Measurements from ENCODE around the gene MALRD1.

MALRD1 gene

DNA sequence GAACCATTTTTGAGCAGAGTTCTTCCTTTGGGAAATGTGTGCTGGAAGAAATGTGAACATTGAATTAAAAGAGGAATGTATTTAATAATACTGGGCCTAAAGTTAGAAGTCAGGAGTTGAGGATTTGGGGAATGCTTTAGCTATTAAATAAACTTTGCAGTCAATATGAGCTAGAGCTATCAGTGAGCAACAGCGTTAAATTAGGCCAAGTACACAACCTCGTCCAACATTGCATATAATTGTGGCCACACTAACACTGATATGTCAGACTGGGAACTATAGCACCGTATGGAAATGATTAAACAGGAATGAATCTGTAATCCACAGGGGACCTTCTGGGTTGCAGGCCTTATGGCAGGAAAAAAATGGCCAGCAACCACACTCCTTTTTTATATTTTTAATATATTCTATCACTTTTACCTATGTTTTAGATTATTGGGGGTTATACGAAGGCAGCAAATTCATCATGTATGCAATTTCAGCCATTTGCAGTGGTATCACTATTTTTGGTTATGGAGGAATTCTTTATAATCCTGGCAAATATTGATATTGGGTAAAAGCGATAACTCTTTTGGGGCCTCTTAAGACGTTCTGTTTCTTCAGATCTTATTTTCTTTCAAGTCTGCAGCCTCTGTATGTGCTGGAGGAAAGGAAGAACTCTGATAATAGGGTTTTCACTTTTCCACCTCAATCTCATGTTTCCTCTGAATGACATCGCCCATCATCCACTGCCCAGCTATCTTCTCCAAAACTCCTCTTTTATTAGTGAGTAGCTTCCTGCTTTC is 531.4 kb downstream of the MALRD1 start:
- DNase-seq, result peak; percentile 82

DNA sequence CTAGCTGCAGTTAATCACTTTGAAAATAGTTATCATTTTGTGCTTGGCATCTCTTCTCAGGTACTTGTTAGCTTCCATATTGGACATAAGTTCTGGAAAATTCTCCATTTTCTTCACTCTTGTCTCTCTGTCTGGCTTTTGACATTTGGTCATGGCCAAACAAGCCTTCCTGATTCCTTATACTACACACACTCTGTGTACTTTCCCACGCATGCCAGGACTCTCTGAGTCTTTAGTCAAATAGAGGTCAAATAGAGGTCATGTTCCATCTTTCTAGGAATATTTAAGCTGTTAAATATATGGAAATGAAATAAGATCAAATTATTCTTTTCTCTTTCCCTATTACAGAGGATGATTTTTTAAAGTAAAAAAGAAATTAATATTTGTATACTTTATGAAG is 532.1 kb downstream of the MALRD1 start:
- no peak for DNase-seq

DNA sequence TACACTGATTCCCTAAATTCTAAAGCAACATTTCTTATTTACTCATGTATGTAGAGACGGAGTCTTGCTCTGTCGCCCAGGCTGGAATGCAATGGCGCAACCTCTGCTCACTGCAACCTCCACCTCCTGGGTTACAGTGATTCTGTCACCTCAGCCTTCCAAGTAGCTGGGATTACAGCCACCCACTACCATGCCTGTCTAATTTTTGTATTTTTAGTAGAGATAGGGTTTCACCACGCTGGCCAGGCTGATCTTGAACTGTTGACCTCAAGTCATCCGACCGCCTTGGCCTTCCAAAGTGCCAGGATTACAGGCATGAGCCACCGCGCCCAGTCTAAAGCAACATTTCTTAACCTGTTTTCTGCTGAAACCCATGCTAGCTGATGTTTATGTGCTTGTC is 540.0 kb downstream of the MALRD1 start:
- DNase-seq, result no peak

DNA sequence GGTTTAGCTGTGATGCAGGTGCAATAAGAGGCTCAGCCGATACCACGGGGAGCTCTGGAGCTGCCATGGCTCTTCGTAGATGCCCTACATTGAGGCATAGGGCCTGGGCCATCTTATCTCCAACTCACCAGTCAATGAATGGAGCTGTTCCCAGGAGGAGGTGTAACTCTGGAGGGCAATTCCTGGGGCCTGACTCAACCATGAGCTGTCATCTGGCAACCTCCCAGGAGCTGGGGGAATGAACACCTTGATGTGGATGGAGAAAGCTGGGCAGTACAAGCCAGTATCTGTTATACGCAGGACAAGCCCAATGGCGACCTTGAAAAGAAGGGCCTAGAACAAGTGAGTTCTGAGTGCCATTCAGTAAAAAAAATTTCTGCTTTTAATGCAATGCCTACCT is 543.7 kb downstream of the MALRD1 start:
- DNase-seq, result peak; percentile 31

DNA sequence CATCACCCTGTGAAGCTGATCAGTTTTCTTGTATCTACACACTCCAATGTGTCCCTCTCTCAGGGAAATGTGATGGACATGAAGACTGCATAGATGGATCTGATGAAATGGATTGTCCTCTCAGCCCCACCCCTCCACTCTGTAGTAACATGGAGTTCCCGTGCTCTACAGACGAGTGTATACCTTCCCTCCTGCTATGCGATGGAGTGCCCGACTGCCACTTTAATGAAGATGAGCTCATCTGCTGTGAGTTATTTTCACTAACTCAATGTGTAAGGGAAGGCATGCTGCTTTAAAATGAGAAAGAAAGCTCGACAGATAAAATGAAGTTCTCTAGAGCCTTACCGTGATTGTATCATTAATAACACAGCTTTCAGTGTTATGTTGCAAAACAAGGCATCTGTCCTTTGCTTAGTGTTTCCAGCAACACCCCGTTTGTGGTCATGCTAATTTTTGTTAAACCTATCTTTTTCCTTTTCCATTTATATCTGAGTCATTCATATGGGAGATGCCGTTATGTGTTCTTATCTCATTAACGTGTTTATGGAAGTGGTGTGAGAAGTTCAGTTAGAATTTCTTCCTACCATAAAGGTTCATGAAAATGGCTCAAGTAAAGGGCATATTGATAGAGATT is 546.7 kb downstream of the MALRD1 start:
- DNase-seq, result no peak

DNA sequence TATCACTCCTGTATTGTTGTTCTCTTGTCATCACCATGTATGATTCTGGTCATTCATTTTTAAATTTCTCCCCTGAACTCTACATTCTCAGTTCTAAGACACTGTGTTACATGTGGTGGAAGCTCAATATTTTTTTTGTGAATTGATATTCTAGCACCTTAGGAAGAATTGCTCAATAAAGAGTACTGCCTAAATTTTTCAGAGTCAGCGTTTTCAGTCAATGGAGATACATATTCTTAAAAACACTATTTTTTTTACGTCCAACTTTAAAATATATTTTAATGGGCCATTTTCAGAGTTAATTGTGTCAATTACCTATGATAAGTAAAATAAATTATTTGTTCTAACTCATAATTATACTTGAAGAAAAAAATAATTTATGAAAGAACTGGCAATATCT is 557.2 kb downstream of the MALRD1 start:
- DNase-seq, result no peak

DNA sequence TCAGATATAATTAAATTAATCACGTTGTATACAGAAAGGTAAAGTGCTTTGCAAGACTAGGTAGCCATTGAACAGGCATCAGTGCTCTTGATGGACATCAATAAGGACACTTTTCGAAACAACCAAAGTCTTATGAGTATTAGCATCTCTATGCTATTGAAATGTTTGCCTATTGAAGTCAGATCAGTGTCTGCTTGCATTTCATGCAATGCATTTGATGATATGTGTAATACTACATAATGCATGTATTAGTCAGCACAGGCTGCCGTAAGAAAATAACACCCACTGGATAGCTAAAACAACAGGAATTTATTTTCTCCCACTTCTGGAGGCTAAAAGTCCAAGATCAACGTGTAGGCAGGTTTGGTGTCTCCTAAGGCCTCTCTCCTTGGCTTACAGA is 558.4 kb downstream of the MALRD1 start:
- peak; percentile 10 for DNase-seq

DNA sequence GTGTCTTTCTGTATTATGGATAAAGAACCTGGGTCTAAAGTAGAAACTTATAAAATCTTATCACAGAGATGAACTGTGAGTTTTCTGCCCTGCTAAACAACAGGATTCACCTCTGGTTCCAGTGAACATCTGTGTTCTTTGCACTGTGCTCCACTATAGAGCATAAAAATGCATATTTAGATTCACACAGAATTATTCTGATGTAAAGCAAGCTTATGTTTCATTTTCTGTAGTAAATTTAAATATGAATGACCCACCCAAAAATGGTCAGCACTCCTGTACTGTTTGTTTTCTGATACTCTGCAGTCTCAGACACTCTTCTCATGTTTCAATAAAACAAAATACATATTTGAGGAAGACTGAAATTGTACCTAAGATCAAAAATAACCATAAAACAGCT is 563.2 kb downstream of the MALRD1 start:
- DNase-seq, result no peak

DNA sequence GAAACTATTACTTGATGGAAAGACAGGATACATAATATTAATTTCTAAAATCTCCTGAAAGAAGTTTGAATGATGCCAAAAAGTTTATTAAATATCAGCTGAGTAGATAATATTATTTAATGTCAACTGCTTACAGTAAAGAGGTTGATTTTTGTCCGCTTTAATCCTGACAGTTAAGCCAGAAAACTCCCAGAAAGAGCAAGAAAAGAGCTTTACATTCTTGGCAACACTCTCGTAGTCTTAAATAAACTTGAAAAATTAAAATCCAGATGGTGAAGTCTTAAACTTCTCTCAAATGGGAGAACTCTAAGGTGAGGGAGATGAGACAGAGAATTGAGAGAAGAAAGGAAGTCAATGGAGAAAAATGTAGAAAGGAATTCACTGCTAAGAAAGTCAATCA is 568.4 kb downstream of the MALRD1 start:
- DNase-seq, result no peak

DNA sequence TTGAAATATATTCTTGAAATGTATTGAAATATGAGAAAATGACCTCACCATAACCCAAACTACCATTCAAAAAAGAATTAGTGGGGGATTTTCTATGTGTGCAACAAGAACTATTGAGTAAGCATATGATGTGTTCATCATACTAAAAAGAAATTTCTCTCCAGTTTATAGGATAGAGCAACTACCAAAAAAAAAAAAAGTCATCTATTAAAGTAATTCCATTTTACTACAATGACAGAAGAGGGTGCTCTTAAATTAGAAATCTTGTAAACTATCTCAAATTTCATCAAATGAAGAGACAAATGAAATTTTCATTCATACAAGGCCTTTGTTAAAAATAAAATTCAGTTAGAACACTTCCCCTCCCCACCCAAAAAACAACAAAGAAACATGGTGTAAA is 572.2 kb downstream of the MALRD1 start:
- peak; percentile 7 for DNase-seq

DNA sequence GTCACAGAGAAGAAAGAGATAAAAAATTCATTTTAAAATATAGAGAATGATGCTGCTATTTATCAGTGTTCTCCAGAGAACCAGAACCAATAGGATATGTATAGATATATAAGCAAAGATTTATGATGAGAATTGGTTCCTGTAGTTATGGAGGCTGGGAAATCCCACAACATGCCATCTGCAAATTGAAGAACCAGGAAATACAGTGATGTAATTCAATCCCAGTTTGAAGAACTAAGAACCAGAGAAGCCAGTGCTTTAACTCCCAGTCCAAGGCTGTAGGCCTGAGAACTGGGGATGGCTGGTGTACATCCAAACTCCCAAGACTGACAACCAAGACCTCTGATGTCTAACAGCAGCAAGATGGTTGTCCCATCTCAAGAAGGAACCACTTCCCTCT is 574.7 kb downstream of the MALRD1 start:
- DNase-seq, result no peak

DNA sequence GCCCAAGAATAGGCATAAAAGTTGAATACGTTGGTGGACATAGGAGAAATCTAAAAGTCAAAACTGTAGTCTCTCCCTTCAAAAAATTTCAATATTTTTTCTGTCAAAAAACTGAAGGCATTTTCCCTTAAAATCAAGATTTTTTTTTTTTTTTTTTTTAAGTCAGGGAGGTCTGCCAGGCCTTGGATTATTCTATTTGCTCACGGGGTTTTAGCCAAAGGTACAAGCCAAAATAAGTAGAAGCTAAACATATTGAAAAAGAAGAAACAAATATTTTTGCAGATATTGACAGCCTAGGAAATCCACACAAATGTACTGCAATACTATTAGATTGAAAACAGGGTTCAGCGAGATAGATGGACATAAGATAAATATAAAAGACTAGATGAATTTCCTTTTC is 577.6 kb downstream of the MALRD1 start:
- no peak for DNase-seq

DNA sequence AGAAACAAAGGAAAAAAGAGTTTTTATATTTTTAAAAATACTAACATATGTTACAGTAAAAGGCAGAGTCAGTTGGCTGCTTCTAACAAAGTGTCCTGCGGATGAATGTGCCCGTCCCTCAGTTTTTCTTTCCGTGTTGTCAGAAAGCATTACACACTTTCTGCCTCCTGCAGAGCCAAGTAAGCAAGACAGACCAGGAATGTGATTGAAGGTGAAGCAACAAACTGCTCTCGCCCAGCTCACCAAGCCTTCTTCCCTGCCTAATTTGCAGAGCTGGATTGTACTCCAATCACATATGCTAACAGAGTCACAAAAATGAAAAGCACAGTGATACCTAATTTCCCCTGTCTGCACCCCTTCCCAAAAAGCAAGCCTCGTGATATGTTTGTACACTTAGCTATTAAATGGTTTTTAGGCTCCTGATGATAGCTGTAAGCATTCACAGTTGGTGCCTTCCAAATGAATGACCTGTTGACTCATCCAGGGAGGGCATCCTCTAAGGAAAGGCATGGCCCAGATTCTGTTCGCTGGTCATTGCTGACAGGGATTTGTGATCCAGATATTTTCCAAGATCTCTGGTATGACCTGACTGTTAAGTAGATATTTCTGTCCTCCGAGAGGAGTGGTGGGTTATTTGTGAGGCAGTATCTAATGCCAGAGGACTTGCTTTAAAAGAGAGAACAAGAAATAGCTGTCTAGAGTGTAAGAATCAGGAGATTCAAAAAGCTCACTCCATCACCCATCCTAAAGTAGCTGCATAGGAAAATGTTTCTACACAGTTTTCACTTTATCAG is 580.4 kb downstream of the MALRD1 start:
- DNase-seq, result peak; percentile 6

DNA sequence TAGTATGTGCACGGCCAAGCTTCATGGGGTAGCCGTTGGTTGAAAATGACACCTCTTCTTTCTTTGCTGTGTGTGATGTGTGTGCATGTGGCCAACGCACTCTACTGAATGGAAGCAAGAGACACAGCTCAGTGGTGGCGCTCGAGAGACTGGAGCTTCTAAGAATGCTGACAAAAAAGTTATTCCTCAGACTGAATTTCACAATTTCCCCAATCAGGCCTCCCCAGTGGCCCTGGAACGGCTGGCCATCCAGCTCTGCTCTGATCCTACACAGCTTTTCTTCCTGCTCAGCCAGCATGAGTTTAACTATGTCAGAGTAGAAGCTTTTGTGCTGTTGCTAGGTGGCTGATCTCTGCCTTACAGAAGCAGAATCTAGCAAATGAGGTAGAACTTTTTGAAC is 581.0 kb downstream of the MALRD1 start:
- peak; percentile 44 for DNase-seq

DNA sequence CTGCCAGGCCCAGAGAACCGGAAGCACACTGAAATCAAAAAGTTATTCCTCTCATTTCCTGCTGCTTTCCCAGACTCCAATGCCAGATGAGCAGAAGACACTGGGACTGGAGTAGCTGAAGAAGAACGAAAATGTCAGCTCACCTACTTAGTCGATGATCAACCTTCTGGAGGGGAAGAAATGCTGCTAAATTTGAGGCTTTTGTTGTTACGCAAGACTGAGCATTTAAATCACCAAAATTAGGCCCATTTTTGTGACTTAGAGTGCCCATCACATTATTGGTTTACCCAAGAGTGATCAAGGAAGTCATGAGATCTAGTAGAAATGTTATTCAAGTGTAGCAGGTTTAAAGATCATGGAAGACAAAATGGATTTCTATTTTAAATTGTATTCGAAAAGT is 585.6 kb downstream of the MALRD1 start:
- no peak for DNase-seq

DNA sequence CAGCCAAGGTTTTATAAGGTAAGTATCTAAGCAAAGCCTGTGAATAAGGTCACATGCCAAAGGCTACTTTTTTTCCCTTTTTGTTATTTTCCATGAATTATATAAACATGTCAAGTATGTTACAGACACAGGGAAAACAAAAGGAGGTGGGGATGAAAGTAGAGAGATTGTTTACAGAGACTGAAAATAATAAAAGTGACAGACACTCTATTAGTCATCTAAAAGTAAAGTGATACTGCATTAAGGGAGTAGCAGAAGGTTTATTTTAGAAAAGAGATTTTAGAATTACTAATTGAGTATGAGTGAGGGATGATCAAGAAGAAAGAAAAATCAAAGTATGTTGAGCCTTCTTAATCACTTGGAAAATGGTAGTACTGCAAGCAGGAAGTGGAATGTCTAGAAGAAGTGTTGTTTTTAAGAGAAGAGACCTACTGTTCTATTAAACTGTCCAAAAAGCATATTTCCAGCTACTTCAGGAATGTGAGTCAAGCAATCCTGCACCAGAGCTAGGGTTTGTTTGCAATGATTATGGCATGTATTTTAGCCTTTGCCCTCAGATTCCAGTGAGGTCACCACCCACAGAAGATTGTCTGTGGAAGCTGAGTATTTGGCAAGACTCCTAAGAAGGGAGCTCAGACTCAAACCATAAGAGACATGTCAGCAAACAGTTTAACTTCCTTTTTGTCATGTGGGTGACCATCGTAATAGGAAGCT is 589.7 kb downstream of the MALRD1 start:
- peak; percentile 93 for DNase-seq

DNA sequence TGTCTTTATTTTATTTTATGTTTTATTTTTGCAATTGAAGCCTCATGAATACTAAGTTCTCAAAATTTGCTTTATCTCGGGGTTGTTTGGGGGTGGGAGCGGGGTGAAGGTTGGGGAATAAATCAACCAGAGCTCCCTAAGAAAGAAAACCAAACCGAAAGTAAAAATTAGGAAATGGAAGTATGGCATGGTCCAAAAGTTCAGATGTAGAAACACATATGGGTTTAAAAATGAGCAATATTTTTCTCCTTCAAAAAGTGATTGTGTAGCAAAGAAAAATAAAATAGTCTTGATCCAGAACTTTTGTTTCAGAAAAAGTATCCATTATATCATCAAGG is 590.3 kb downstream of the MALRD1 start:
- DNase-seq, result no peak

DNA sequence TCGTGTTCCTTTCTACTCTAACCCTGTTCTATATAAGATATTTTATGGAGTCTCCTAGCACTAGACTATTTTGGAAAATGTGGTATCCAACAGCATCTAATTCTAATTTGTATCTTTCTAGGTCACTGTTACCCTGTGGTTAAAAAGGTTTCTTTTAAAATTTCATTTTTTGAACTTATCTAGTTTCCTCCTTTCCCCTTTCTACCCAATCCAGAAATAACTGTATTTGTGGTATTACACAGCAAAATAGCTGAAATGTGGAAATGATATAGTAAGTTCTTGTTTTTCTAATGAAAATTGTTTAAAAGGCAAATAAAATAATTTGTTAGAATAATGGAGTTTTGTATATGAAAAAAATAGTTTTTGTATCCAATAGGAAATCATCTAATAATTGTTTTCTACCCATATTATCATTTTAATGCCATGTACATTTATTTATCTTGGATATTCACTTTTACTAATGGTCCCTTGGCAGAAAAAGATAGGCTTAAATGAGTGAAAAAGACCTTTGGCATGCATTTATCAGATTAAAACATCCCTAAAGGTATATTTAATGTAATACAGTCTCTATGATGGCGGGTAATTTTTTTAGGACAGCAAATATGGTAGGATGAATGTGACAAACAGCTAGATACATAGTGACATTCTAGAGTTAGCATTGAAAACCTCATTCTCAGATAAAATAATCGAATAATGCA is 592.1 kb downstream of the MALRD1 start:
- DNase-seq, result no peak

DNA sequence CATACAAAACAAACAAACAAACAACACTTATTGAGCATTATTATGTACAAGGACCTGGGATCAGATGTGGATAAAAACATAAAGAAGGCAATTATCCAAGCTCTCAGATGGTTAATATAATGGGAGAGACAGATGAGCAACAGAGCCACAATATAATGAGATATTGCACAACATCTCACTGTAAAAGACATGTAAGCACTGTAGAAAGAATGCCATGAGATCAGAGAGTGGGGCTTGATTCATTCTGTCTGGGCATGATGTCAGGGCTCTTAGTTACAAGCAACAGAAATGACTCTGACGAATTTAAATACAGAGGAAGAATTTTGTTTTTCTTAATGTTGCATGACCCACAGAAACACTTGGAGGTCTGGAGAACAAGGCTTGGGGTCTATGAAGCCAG is 602.9 kb downstream of the MALRD1 start:
- DNase-seq, result peak; percentile 93

DNA sequence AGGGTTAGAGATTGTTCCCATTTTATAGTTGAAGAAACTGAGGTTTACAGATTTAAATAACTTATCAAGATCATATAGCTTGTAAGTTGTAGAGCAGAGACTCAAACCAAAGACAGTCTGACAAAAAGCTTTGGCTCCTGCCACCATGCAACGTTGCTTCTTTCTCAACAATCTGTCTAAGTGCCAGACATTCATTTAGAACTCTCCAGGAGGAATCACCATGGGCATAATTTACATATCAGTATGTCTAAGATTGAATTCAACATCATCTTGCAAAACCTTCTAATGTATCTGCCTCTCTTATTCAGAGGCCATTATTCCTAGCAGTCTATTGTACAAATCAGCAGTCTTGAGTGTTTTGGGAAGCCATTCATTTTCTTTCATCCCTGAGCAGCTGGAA is 604.1 kb downstream of the MALRD1 start:
- DNase-seq, result no peak

DNA sequence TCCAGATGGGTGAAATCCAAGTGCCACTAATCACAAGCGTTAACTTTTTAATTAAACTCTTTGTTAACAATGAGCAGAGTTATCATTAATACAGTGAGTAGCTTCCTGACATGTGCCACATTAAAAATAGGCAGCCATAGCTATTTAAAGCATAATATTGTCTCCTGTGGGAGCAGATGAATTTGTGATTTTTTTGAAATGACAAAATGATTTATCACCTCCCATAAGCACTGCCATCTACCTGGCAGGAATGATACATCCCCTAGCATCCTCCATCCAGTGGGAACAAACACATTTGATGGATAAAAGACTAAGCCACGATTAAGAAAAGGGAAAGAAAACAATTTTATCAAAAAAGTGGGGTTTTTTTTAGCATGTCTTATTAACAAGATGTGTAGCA is 605.3 kb downstream of the MALRD1 start:
- DNase-seq, result no peak

DNA sequence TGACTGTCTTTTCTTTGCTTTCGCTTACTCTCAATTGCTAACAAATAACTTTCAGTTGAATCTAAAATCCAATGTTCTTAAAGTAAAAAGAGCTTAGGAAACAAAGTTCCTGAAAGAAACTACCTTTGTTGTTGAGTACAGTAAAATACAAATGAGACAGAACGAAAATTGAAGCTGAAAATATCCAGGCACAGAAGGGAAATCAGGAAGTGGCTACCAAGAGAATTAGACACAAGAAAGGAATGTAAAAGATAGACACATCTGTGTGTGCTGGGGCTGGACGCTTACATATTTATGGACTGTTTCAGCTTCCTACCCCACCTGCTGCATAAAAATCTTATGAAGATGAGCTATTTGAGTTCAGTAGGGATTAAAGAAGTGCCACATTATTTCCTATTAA is 606.0 kb downstream of the MALRD1 start:
- DNase-seq, result peak; percentile 79

All from fibroblast of skin of abdomen (primary cell).